NCI-H2029 (cell line): Measurements from ENCODE around the gene ELN.
"Not testable (repeated sequence)": the region's sequence is repeated elsewhere in the genome, so short reads cannot be mapped to it uniquely, and the experiment has no call there.

Source experiments
- DNase-seq: peaks from one replicate; lab custom pipeline; 2025; lab: John Stamatoyannopoulos, UW

The ELN gene

GRCh38 chr7:74027683-74028320 is at the start of gene ELN:
TSS of gene ELN (plus strand) at chr7:74028173. CDS start at chr7:74028188, 15 bp downstream.
- DNase-seq: no peak

- peak; percentile 72 for DNase-seq
These were observed 49.1 kb upstream of the ELN start for GRCh38 chr7:73978661-73979563.

- DNase-seq: not testable (repeated sequence)
These were observed 48.3 kb upstream of the ELN start for GRCh38 chr7:73979656-73980055.

- DNase-seq: no peak
These were observed 47.8 kb upstream of the ELN start for GRCh38 chr7:73980206-73980605.

- DNase-seq: no peak
These were observed 46.0 kb upstream of the ELN start for GRCh38 chr7:73981933-73982332.

GRCh38 chr7:73983437-73984164 is 44.4 kb upstream of the ELN start:
- no peak for DNase-seq

- no peak for DNase-seq
These were observed 43.3 kb upstream of the ELN start for GRCh38 chr7:73984481-73985205.

- no peak for DNase-seq
These were observed 42.2 kb upstream of the ELN start for GRCh38 chr7:73985737-73986141.

- DNase-seq: no peak
These were observed 41.8 kb upstream of the ELN start for GRCh38 chr7:73986158-73986631.

- DNase-seq: no peak
These were observed 40.7 kb upstream of the ELN start for GRCh38 chr7:73987298-73987697.

GRCh38 chr7:73988197-73988596 is 39.8 kb upstream of the ELN start:
- DNase-seq: no peak

GRCh38 chr7:73991522-73992100 is 36.4 kb upstream of the ELN start:
- DNase-seq: no peak

GRCh38 chr7:73992101-73992562 is 35.8 kb upstream of the ELN start:
- DNase-seq: no peak

- no peak for DNase-seq
These were observed 34.0 kb upstream of the ELN start for GRCh38 chr7:73994023-73994422.

- DNase-seq: no peak
These were observed 33.2 kb upstream of the ELN start for GRCh38 chr7:73994761-73995160.

GRCh38 chr7:73995330-73995729 is 32.6 kb upstream of the ELN start:
- DNase-seq: no peak

GRCh38 chr7:73995821-73996511 is 32.0 kb upstream of the ELN start:
- no peak for DNase-seq

GRCh38 chr7:73997056-73997455 is 30.9 kb upstream of the ELN start:
- no peak for DNase-seq

- DNase-seq: no peak
These were observed 28.1 kb upstream of the ELN start for GRCh38 chr7:73999664-74000435.
